Measurements from ENCODE around the gene FAM168A.

DNA sequence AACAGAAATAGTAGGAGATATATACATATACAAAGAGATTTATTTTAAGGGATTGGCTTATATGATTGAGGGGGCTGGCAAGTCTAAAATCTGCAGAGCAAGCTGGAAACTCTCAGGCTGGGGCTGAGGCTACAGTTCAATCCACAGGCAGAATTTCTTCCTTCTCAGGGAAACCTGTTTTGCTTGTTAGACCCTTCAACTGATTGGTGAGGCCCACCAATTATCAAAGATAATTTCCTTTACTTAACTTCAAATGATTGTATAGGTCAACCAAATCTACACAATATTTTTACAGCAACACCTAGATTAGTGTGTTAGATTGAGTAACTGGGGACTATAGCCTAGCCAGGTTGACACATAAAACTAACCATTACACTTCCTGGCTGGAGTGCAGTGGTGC, 43.8 kb upstream of the FAM168A start:
- no peak for TF ChIP-seq EZH2 (IDR thresholded peaks at IDR 0.05; ENCODE audit: low read length)
- TF ChIP-seq, protein P1, sequence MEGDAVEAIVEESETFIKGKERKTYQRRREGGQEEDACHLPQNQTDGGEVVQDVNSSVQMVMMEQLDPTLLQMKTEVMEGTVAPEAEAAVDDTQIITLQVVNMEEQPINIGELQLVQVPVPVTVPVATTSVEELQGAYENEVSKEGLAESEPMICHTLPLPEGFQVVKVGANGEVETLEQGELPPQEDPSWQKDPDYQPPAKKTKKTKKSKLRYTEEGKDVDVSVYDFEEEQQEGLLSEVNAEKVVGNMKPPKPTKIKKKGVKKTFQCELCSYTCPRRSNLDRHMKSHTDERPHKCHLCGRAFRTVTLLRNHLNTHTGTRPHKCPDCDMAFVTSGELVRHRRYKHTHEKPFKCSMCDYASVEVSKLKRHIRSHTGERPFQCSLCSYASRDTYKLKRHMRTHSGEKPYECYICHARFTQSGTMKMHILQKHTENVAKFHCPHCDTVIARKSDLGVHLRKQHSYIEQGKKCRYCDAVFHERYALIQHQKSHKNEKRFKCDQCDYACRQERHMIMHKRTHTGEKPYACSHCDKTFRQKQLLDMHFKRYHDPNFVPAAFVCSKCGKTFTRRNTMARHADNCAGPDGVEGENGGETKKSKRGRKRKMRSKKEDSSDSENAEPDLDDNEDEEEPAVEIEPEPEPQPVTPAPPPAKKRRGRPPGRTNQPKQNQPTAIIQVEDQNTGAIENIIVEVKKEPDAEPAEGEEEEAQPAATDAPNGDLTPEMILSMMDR (optimal IDR thresholded peaks at IDR 0.05 in 1 of 3, IDR thresholded peaks at IDR 0.05 in 1 of 3, conservative IDR thresholded peaks at IDR 0.05 in 1 of 3; ENCODE audit: extremely low read depth in 1 of 3, insufficient read depth in 2 of 3, low read length in 3 of 3) = no peak

Measured in keratinocyte (primary cell).